ENCODE data around the gene NETO2.
"Not testable (repeated sequence)": the region's sequence is repeated elsewhere in the genome, so short reads cannot be mapped to it uniquely, and the experiment has no call there.

The NETO2 gene

DNA sequence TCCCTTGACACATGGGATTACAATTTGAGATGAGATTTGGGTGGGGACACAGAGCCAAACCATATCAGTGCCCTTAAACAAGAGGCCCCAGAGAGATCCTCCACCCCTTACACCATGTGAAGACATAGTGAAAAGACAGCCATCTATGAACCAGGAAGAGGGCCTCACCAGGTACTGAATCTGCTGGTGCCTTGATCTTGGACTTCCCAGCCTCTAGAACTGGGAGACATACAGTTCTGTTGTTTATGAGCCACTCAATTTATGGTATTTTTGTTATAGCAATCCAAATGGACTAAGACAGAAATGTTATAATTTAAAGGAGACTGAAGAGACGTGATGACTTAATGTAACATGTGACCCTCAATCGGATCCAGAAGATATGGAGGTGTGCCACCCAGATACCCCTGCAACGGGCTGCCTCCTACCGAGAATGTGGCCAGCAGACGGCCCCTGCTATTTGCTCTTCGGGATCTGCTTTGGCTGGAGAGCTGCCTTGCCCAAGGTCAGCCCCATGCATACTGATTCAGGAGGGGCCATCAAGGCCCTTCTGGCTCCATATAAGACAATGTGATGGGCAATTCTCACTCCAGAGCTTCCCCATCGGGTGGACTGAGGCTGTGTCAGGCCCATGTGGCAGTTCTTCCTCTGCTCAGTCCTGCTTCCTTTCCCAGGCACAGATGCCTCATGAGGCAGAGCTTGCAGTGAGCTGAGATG, 80.6 kb downstream of the NETO2 start:
- Histone ChIP-seq H3K36me3 (no peaks in the 10 kb centered on the region), H3K9me3 (no peaks in the 10 kb centered on the region), H3K4me1 (no peaks in the 10 kb centered on the region), H3K4me3 (ENCODE audit: low read depth, low read length) (no peak overlapping the region), H3K27me3 (no peaks in the 10 kb centered on the region)
- no peak for DNase-seq
- TF ChIP-seq, protein P1, sequence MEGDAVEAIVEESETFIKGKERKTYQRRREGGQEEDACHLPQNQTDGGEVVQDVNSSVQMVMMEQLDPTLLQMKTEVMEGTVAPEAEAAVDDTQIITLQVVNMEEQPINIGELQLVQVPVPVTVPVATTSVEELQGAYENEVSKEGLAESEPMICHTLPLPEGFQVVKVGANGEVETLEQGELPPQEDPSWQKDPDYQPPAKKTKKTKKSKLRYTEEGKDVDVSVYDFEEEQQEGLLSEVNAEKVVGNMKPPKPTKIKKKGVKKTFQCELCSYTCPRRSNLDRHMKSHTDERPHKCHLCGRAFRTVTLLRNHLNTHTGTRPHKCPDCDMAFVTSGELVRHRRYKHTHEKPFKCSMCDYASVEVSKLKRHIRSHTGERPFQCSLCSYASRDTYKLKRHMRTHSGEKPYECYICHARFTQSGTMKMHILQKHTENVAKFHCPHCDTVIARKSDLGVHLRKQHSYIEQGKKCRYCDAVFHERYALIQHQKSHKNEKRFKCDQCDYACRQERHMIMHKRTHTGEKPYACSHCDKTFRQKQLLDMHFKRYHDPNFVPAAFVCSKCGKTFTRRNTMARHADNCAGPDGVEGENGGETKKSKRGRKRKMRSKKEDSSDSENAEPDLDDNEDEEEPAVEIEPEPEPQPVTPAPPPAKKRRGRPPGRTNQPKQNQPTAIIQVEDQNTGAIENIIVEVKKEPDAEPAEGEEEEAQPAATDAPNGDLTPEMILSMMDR (IDR thresholded peaks at IDR 0.05; ENCODE audit: low read depth, low read length), result no peak

DNA sequence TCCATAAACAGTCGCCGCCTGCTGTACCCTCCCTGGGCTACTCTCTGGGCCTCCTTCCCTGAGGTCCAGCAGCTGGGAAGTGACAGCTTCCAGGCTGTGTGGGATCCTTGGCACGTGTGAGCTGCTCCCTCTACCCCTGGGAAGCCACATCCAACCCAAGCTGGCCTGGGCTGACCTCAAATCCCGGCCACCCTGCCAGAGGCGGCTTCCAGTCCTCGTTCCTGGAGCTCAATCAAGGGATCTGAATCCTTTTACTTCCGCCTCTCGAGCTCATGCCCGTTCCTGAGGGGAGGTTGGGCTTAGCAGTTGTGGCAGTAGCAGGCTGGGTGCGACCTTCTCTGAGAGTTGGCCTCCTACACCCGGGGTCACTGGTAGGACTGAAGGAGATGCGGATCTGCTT, 82.5 kb downstream of the NETO2 start:
- Histone ChIP-seq H3K4me1 (no peaks in the 10 kb centered on the region), H3K36me3 (no peaks in the 10 kb centered on the region)
- TF ChIP-seq, protein P1 (IDR thresholded peaks at IDR 0.05; ENCODE audit: low read depth, low read length), result no peak

DNA sequence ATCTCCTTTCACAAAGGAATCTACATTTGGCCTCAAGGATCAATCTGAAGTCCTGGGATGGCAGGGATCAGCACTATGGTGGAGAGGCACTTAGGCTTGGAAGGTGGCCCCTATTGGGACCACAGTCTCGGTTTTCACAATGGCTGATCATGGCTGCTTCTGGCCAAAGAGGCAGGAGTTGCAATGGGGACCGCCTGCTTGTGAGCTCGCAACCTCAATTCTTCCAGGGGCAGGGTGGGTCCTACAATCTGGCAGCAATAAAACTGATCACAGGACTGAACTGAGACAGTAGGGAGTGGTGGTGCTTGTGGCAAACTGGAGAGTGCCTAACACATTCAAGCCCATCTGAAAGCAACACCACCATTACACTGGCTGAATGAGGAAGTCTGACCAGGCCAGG, 83.1 kb downstream of the NETO2 start:
- no peaks in the 10 kb centered on the region for H3K36me3 ChIP-seq
- H3K4me3 ChIP-seq (ENCODE audit: low read depth, low read length), result no peak overlapping the region
- TF ChIP-seq, protein P1 (IDR thresholded peaks at IDR 0.05; ENCODE audit: low read depth, low read length), result no peak
- no peaks in the 10 kb centered on the region for H3K27me3 ChIP-seq
- H3K9me3 ChIP-seq, result no peaks in the 10 kb centered on the region
- H3K4me1 ChIP-seq, result no peaks in the 10 kb centered on the region
- no peak for DNase-seq

More for the DNA sequence above, 82.5 kb downstream of the NETO2 start:
- Histone ChIP-seq H3K9me3 (no peaks in the 10 kb centered on the region), H3K27me3 (no peaks in the 10 kb centered on the region), H3K4me3 (ENCODE audit: low read depth, low read length) (no peak overlapping the region)
- DNase-seq, result no peak

GRCh38 chr16:47059991-47060390, 83.8 kb downstream of the NETO2 start:
- H3K36me3 ChIP-seq, result no peaks in the 10 kb centered on the region
- no peaks in the 10 kb centered on the region for H3K4me1 ChIP-seq
- H3K4me3 ChIP-seq (ENCODE audit: low read depth, low read length), result no peak overlapping the region
- TF ChIP-seq, protein P1 (IDR thresholded peaks at IDR 0.05; ENCODE audit: low read depth, low read length), result no peak
- H3K9me3 ChIP-seq, result no peaks in the 10 kb centered on the region
- DNase-seq, result no peak
- H3K27me3 ChIP-seq, result no peaks in the 10 kb centered on the region

GRCh38 chr16:47059130-47059529, 84.6 kb downstream of the NETO2 start:
- H3K27me3 ChIP-seq; H3K4me3 ChIP-seq (ENCODE audit: low read depth, low read length); DNase-seq; H3K36me3 ChIP-seq; H3K9me3 ChIP-seq; H3K4me1 ChIP-seq: not testable (repeated sequence)

GRCh38 chr16:47058295-47059086, 85.3 kb downstream of the NETO2 start:
- Histone ChIP-seq H3K4me1 (no peaks in the 10 kb centered on the region), H3K4me3 (ENCODE audit: low read depth, low read length) (no peak overlapping the region), H3K27me3 (no peaks in the 10 kb centered on the region), H3K36me3 (no peaks in the 10 kb centered on the region), H3K9me3 (no peaks in the 10 kb centered on the region)
- peak; percentile 26 for DNase-seq
- TF ChIP-seq, protein P1 (IDR thresholded peaks at IDR 0.05; ENCODE audit: low read depth, low read length), result no peak

All from BE2C (cell line).